PC-9 (cell line): ENCODE data around the gene GALK1. TPM values are rescaled to one million over a fixed set of nuclear protein-coding genes. Genes with fewer than 3 reads are reported as not detected.
A peak's percentile ranks its signal among the peaks of the same experiment; 100 is the strongest.

ENCODE experiments used
- BruUV-seq: library from RNA; stranded (reverse); fragments of 400-500 nt; replicated peaks from 2 replicates; lab custom pipeline; 2021; lab: Mats Ljungman, UMichigan
- CTCF ChIA-PET: fragments of 300-600 bp; sonication (Branson Sonifier 250); formaldehyde crosslinking; loops from one replicate; lab custom pipeline; 2022; ENCODE audit warnings: antibody characterized with exemption; lab: Charles Lee
- POLR2A ChIA-PET: fragments of 300-600 bp; sonication (Branson Sonifier 250); formaldehyde crosslinking; loops from one replicate; lab custom pipeline; 2022; ENCODE audit warnings: antibody characterized with exemption; ENCODE audit not compliant: unreplicated experiment; lab: Charles Lee
- DNase-seq, 2 experiments: peaks; one replicate each; pipeline versions ENCODE4 v3.0.0 to v3.0.0-alpha.2; 2015 to 2022; ENCODE audit warnings: mixed read lengths in 1 of 2
- H2AFZ ChIP-seq: fragments of 200-600 bp; sonication (generic); 2 replicates; pipeline ENCODE4 v1.8.1; 2017; ENCODE audit warnings: antibody characterized with exemption
- H3F3A ChIP-seq: fragments of 200-600 bp; sonication (generic); 2 replicates; pipeline ENCODE4 v1.8.1; 2017; ENCODE audit warnings: antibody characterized with exemption, mild to moderate bottlenecking, low read depth; ENCODE audit not compliant: insufficient read depth
- H3K27ac ChIP-seq: fragments of 200-600 bp; sonication (generic); 2 replicates; pipeline ENCODE4 v1.6.1; 2016; ENCODE audit warnings: mixed run types
- H3K27me3 ChIP-seq: fragments of 200-600 bp; sonication (generic); 2 replicates; pipeline ENCODE4 v1.6.1; 2016; ENCODE audit warnings: low read depth, mixed run types; ENCODE audit not compliant: insufficient read depth
- H3K36me3 ChIP-seq: fragments of 200-600 bp; sonication (generic); 2 replicates; pipeline ENCODE4 v1.6.1; 2016; ENCODE audit warnings: low read depth, mixed run types
- H3K4me1 ChIP-seq: fragments of 200-600 bp; sonication (generic); replicated peaks from 2 replicates; pipeline ENCODE4 v1.6.1; 2016; ENCODE audit warnings: mixed run types; ENCODE audit not compliant: insufficient read depth
- H3K4me2 ChIP-seq: fragments of 200-600 bp; sonication (generic); 2 replicates; pipeline ENCODE4 v1.6.1; 2017; ENCODE audit warnings: mixed run types
- H3K4me3 ChIP-seq: fragments of 200-600 bp; sonication (generic); 2 replicates; pipeline ENCODE4 v1.6.1; 2016; ENCODE audit warnings: mixed run types
- H3K79me2 ChIP-seq: fragments of 200-600 bp; sonication (generic); 2 replicates; pipeline ENCODE4 v1.6.1; 2017; ENCODE audit warnings: low read depth, mixed run types
- H3K9me2 ChIP-seq: fragments of 200-600 bp; sonication (generic); 2 replicates; pipeline ENCODE4 v1.8.1; 2017; ENCODE audit warnings: mild to moderate bottlenecking; ENCODE audit not compliant: insufficient read depth
- H3K9me3 ChIP-seq: fragments of 200-600 bp; sonication (generic); 2 replicates; pipeline ENCODE4 v1.8.1; 2016; ENCODE audit warnings: low read depth; ENCODE audit not compliant: insufficient read depth
- H4K20me1 ChIP-seq: fragments of 200-600 bp; sonication (generic); 2 replicates; pipeline ENCODE4 v1.8.1; 2017; ENCODE audit not compliant: insufficient read depth
- EZH2 ChIP-seq: fragments of 200-600 bp; sonication (generic); IDR thresholded peaks from 2 replicates; pipeline ENCODE4 v1.8.0; 2017; ENCODE audit warnings: antibody characterized with exemption, low read depth
- intact Hi-C: fragments of 100-400 bp; cut with micrococcal nuclease; formaldehyde crosslinking; loops from one replicate; pipeline ENCODE4 v1.10.0; 2022; ENCODE audit not compliant: unreplicated experiment
- total RNA-seq: library from RNA; stranded (reverse); gene quantifications from 2 replicates; pipeline ENCODE4 v1.2.3, GENCODE V29; 2021
- TF ChIP-seq, protein P1 (sequence below): fragments of 200-600 bp; sonication (generic); conservative IDR thresholded peaks from 2 replicates; pipeline ENCODE4 v1.6.1; 2017; ENCODE audit warnings: mixed run types, antibody characterized with exemption, mild to moderate bottlenecking, moderate library complexity

The GALK1 gene
- total RNA-seq, 1 experiment from 2014 or later, result 12.8 TPM

DNA sequence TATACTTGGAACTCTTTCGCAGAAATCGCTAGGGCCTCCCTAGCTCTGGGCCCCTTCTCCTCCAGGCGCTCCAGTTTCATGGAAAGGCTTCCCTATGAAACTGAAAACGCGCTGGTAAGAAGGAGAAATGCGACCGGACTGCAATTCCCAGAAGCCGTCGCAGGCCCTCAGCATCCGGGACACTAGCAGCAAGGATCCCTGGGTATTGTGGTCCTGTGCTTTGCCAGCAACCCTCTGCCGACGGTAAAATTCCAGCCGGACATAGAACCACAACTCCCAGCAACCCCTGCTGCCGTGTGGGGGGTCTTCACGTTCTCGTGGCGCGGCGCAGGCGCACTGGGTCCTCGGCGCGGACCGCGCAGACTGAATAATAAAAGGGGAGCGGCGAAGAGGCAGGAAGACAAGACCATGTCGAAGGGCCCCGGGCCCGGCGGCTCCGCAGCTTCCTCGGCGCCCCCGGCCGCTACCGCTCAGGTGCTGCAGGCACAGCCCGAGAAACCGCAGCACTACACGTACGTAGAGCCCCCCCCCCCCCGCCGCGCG lies 19.6 kb upstream of the GALK1 start, which contains the start of gene UNK:
Gene UNK (plus strand): TSS at position 334 of the 543 bp plus-strand sequence. CDS start 75 bp downstream, at position 409.
- no peaks in the 10 kb centered on the region for H3K36me3 ChIP-seq
- H3K27me3 ChIP-seq, result no peaks in the 10 kb centered on the region
- peak within 1 kb of the TSS; percentile 95 for H3K4me2 ChIP-seq
- no peaks in the 10 kb centered on the region for H3K9me2 ChIP-seq
- peak within 1 kb of the TSS; percentile 94 for H3K27ac ChIP-seq
- peaks cover 33% of the 10 kb centered on the region for H3F3A ChIP-seq
- POLR2A ChIA-PET, result interaction anchor here (0.6 to 0.7 kb wide), 3 partner anchors 34 to 568 kb away, joined by 3 to 10 read pairs (median 4); partner anchors contain the start of gene TRIM65
- DNase-seq, result peak; percentile 96
- CTCF ChIA-PET, result interaction anchor here (0.5 to 0.9 kb wide), 3 partner anchors 122 to 260 kb away, joined by 3 to 9 read pairs (median 4); partner anchors contain the start of gene SMIM5
- peak within 1 kb of the TSS; percentile 72 for H3K4me3 ChIP-seq
- TF ChIP-seq EZH2, result no peak
- TF ChIP-seq, protein P1, sequence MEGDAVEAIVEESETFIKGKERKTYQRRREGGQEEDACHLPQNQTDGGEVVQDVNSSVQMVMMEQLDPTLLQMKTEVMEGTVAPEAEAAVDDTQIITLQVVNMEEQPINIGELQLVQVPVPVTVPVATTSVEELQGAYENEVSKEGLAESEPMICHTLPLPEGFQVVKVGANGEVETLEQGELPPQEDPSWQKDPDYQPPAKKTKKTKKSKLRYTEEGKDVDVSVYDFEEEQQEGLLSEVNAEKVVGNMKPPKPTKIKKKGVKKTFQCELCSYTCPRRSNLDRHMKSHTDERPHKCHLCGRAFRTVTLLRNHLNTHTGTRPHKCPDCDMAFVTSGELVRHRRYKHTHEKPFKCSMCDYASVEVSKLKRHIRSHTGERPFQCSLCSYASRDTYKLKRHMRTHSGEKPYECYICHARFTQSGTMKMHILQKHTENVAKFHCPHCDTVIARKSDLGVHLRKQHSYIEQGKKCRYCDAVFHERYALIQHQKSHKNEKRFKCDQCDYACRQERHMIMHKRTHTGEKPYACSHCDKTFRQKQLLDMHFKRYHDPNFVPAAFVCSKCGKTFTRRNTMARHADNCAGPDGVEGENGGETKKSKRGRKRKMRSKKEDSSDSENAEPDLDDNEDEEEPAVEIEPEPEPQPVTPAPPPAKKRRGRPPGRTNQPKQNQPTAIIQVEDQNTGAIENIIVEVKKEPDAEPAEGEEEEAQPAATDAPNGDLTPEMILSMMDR, result no peak
- peaks cover 43% of the 10 kb centered on the region for H3K79me2 ChIP-seq
- intact Hi-C loops, result loop anchor here (1.0 to 2.0 kb wide), 2 partner anchors 60 to 92 kb away; partner anchors contain the start of gene UNC13D
- H4K20me1 ChIP-seq, result no peaks in the 10 kb centered on the region; the same call in 1 of the 2 replicates
- H3K9me3 ChIP-seq, result no peaks in the 10 kb centered on the region
- H2AFZ ChIP-seq, result peak within 1 kb of the TSS; percentile 86
- peaks cover 52% of the 10 kb centered on the region for H3K4me1 ChIP-seq
- no TSS peak for BruUV-seq

DNA sequence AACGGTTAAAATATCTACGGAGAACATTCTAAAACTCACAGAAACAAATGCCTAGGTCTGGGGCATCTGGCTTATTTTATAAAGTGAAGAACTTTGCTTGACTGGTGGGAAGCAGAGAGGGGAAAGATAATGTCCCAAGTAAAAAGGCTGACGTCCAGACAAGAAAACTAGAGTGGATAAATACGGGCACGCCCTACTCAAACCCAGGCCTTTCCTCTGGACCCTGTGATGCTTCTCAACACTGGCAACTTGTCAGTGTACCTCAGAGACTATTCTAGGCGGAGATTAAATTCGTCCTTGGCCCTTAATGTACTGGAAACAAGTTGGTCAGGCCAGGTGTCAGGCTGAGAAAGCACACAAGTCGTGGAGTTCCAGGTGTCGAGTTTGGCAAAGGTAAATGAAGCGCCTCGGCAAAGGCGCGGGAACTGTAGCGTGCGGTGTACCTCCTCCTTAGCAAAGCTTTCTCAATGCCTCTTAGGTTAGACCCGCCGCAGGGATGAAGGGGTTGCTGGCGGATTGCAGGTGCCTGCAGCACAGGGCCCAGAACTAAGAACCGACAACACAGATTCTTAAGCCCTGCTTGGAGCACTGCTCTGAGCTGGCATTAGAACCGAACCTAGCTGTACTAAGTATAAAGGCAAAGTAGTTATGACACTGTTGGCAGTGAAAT lies 18.9 kb upstream of the GALK1 start:
- H4K20me1 ChIP-seq, result peaks cover 2% of the 10 kb centered on the region
- peaks cover 43% of the 10 kb centered on the region for H3K79me2 ChIP-seq
- H3K9me2 ChIP-seq, result no peaks in the 10 kb centered on the region
- H3K9me3 ChIP-seq, result no peaks in the 10 kb centered on the region
- ChIA-PET POLR2A (interaction anchor here (0.6 to 1.0 kb wide), 6 partner anchors 34 to 569 kb away, joined by 3 to 11 read pairs (median 4); partner anchors contain the start of genes TRIM65 and WBP2), CTCF (interaction anchor here (0.6 to 1.3 kb wide), 6 partner anchors 72 to 941 kb away, joined by 3 to 7 read pairs (median 4); partner anchors contain the start of genes SMIM5, TRIM47 and WBP2)
- BruUV-seq, result no TSS peak
- H3K36me3 ChIP-seq, result no peaks in the 10 kb centered on the region
- intact Hi-C loops, result loop anchor here (1.0 to 2.0 kb wide), 2 partner anchors 61 to 92 kb away; partner anchors contain the start of gene UNC13D
- DNase-seq, result no peak
- H3K27ac ChIP-seq, result peak overlapping the region; percentile 94
- peak overlapping the region; percentile 86 for H2AFZ ChIP-seq
- TF ChIP-seq, protein P1, result no peak
- H3K27me3 ChIP-seq, result no peaks in the 10 kb centered on the region
- H3K4me2 ChIP-seq, result peak overlapping the region; percentile 95
- peaks cover 52% of the 10 kb centered on the region for H3K4me1 ChIP-seq
- H3F3A ChIP-seq, result peaks cover 34% of the 10 kb centered on the region
- H3K4me3 ChIP-seq, result peak overlapping the region; percentile 72

DNA sequence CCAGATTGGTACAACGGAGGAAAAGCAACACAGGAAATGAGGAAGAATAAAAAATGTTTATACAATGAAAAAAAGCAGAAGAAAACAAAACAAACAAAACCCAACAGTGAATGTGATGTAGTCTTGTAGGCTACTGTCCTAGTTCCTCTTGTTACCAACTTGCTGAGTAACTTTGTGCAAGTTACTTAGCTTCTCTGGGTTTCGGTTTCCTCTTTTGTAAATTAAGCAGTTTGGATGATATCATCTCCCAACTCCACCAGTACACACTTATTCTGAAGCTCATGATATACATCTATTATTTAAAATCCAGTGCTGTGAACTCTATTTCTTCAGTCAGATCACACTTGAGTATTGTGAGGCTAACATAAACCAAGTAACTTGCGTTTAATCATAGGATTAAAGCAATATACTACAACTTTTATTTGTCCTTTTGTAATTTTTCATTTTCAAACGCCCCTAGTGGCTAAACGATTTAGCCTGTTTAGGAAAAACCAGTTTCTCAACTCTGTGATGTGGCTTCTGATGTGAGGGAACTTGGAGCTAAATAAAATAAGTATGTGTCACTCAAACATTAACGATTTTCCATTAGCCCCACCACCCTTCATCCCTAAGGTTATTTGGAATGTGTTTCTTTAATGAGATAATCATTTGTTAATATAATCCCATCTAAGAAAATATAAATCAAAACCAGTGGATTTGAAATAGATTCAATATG lies 18.2 kb upstream of the GALK1 start:
- peak overlapping the region; percentile 39; the same call in 1 of the 2 replicates for H2AFZ ChIP-seq
- peak in 1 of 2 experiments; percentile 82 for DNase-seq
- H4K20me1 ChIP-seq, result peaks cover 9% of the 10 kb centered on the region
- ChIA-PET POLR2A (interaction anchor here (0.7 to 1.0 kb wide), 4 partner anchors 72 to 96 kb away, joined by 3 to 15 read pairs (median 8); partner anchors contain the start of gene WBP2), CTCF (interaction anchor here (0.6 to 1.3 kb wide), 8 partner anchors 44 to 941 kb away, joined by 3 to 7 read pairs (median 3); partner anchors contain the start of genes SMIM5, TRIM47 and WBP2)
- H3K4me3 ChIP-seq, result peak overlapping the region; percentile 72
- H3K4me1 ChIP-seq, result peaks cover 52% of the 10 kb centered on the region
- peaks cover 42% of the 10 kb centered on the region for H3F3A ChIP-seq
- H3K79me2 ChIP-seq, result peaks cover 45% of the 10 kb centered on the region
- no TSS peak for BruUV-seq
- H3K36me3 ChIP-seq, result peaks cover 7% of the 10 kb centered on the region
- H3K9me2 ChIP-seq, result no peaks in the 10 kb centered on the region
- H3K9me3 ChIP-seq, result no peaks in the 10 kb centered on the region
- intact Hi-C loops, result no loop called here
- H3K27me3 ChIP-seq, result no peaks in the 10 kb centered on the region
- peak overlapping the region; percentile 95 for H3K4me2 ChIP-seq
- TF ChIP-seq, protein P1, result peak; percentile 84
- no peak for TF ChIP-seq EZH2
- peak overlapping the region; percentile 94 for H3K27ac ChIP-seq
